Neural progenitor cell (in vitro differentiated cells): Measurements from ENCODE around the gene OGDH.

Experiments
- EZH2 ChIP-seq: fragments of 200-600 bp; sonication (generic); IDR thresholded peaks from 2 replicates; pipeline ENCODE4 v1.6.1; 2017; ENCODE audit warnings: antibody characterized with exemption, mild to moderate bottlenecking, moderate library complexity
- TF ChIP-seq, protein P1 (sequence below): fragments of 200-600 bp; sonication (generic); IDR thresholded peaks from 2 replicates; pipeline ENCODE4 v1.5.1; 2017; ENCODE audit warnings: antibody characterized with exemption, mild to moderate bottlenecking

DNA sequence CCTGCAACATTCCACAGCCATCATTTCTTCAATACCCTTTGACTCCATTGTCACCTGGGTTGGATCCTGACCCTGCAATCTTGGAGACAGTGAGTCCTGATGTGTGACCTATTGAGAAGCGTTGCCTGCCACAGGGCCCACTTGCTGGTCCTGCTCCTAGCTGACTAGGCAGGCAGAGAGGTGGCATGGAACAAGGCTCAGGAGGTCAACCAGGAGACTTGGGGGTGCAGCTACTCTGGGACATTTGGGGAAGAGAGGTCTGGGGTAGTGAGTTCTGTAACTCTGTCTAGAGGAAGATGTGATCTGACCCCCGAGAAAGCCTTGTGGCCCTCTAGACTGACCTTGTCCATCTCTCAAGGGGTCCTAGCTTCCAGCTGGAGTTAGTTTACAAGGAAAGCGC, 144.0 kb downstream of the OGDH start:
- TF ChIP-seq, protein P1, sequence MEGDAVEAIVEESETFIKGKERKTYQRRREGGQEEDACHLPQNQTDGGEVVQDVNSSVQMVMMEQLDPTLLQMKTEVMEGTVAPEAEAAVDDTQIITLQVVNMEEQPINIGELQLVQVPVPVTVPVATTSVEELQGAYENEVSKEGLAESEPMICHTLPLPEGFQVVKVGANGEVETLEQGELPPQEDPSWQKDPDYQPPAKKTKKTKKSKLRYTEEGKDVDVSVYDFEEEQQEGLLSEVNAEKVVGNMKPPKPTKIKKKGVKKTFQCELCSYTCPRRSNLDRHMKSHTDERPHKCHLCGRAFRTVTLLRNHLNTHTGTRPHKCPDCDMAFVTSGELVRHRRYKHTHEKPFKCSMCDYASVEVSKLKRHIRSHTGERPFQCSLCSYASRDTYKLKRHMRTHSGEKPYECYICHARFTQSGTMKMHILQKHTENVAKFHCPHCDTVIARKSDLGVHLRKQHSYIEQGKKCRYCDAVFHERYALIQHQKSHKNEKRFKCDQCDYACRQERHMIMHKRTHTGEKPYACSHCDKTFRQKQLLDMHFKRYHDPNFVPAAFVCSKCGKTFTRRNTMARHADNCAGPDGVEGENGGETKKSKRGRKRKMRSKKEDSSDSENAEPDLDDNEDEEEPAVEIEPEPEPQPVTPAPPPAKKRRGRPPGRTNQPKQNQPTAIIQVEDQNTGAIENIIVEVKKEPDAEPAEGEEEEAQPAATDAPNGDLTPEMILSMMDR = no peak
- TF ChIP-seq EZH2 = no peak
